RWPE2 (cell line): Measurements from ENCODE around the gene STX2.
"Not testable (repeated sequence)": the region's sequence is repeated elsewhere in the genome, so short reads cannot be mapped to it uniquely, and the experiment has no call there.

Source experiments
- ATAC-seq: fragments of 200-7000 bp; cut with Tn5 transposase; 3 replicates; pipeline ENCODE4 v1.9.1; 2021; ENCODE audit warnings: low read depth
- DNase-seq: peaks from one replicate; pipeline ENCODE4 v3.0.0-alpha.2; 2020; ENCODE audit warnings: low spot score
- H3K27ac ChIP-seq: fragments of 450-650 bp; 2 replicates; pipeline ENCODE4 v1.5.1; 2017; ENCODE audit warnings: mild to moderate bottlenecking; ENCODE audit not compliant: poor library complexity, severe bottlenecking
- H3K27me3 ChIP-seq: fragments of 250-450 bp; sonication (Bioruptor Pico); 2 replicates; pipeline ENCODE4 v1.5.1; 2021; ENCODE audit warnings: mild to moderate bottlenecking, moderate library complexity; ENCODE audit not compliant: insufficient read depth, poor library complexity, severe bottlenecking
- H3K36me3 ChIP-seq: fragments of 250-450 bp; sonication (Bioruptor Pico); 2 replicates; pipeline ENCODE4 v1.5.1; 2020; ENCODE audit warnings: low read depth, mild to moderate bottlenecking, moderate library complexity
- H3K4me1 ChIP-seq: fragments of 250-450 bp; sonication (Bioruptor Pico); 2 replicates; pipeline ENCODE4 v1.5.1; 2021; ENCODE audit warnings: mild to moderate bottlenecking, moderate library complexity; ENCODE audit not compliant: insufficient read depth, poor library complexity, severe bottlenecking
- H3K4me3 ChIP-seq: fragments of 250-450 bp; sonication (Bioruptor Pico); 2 replicates; pipeline ENCODE4 v1.5.1; 2021; ENCODE audit warnings: mild to moderate bottlenecking, moderate library complexity; ENCODE audit not compliant: severe bottlenecking
- H3K9me3 ChIP-seq: fragments of 250-450 bp; sonication (Bioruptor Pico); 2 replicates; pipeline ENCODE4 v1.5.1; 2021; ENCODE audit warnings: mild to moderate bottlenecking, moderate library complexity; ENCODE audit not compliant: severe bottlenecking
- CTCF ChIP-seq: fragments of 450-650 bp; IDR thresholded peaks from one replicate; pipeline ENCODE4 v1.5.1; 2017; ENCODE audit warnings: mild to moderate bottlenecking, moderate library complexity; ENCODE audit not compliant: poor library complexity, severe bottlenecking

The STX2 gene

GRCh38 chr12:130788515-130788914 lies 50.5 kb downstream of the STX2 start:
- DNase-seq (no peak), ATAC-seq (no peak)
- Histone ChIP-seq H3K4me1 (no peaks in the 10 kb centered on the region), H3K27ac (no peak overlapping the region), H3K27me3 (no peaks in the 10 kb centered on the region), H3K9me3 (no peaks in the 10 kb centered on the region), H3K4me3 (no peak overlapping the region), H3K36me3 (peaks cover 19% of the 10 kb centered on the region)
- no peak for TF ChIP-seq CTCF

GRCh38 chr12:130787445-130788410 lies 51.3 kb downstream of the STX2 start:
- H3K27ac ChIP-seq = no peak overlapping the region
- DNase-seq = no peak
- H3K4me1 ChIP-seq = no peaks in the 10 kb centered on the region
- peak; percentile 81 for ATAC-seq
- no peak for TF ChIP-seq CTCF
- no peaks in the 10 kb centered on the region for H3K27me3 ChIP-seq
- H3K4me3 ChIP-seq = no peak overlapping the region
- H3K9me3 ChIP-seq = no peaks in the 10 kb centered on the region
- H3K36me3 ChIP-seq = peaks cover 19% of the 10 kb centered on the region

- Histone ChIP-seq H3K4me1 (no peaks in the 10 kb centered on the region), H3K9me3 (no peaks in the 10 kb centered on the region), H3K36me3 (peaks cover 18% of the 10 kb centered on the region), H3K4me3 (no peak overlapping the region), H3K27me3 (no peaks in the 10 kb centered on the region), H3K27ac (no peak overlapping the region)
- TF ChIP-seq CTCF = no peak
- DNase-seq (no peak), ATAC-seq (no peak)
Measured at GRCh38 chr12:130787041-130787440, 52.0 kb downstream of the STX2 start.

- 0 out of 2 replicates have a peak, but pooled peaks cover 2% of the 10 kb centered on the region for H3K36me3 ChIP-seq
- no peaks in the 10 kb centered on the region for H3K4me1 ChIP-seq
- ATAC-seq (no peak), DNase-seq (no peak)
- H3K27ac ChIP-seq = no peak overlapping the region
- TF ChIP-seq CTCF = no peak
- no peaks in the 10 kb centered on the region for H3K27me3 ChIP-seq
- no peak overlapping the region for H3K4me3 ChIP-seq
- H3K9me3 ChIP-seq = no peaks in the 10 kb centered on the region
Measured at GRCh38 chr12:130783110-130783715, 55.8 kb downstream of the STX2 start.

- DNase-seq, H3K27ac ChIP-seq, H3K4me1 ChIP-seq, H3K9me3 ChIP-seq, ATAC-seq, H3K4me3 ChIP-seq, H3K27me3 ChIP-seq, H3K36me3 ChIP-seq: not testable (repeated sequence)
Measured at GRCh38 chr12:130782245-130782644, 56.8 kb downstream of the STX2 start.
